ENCODE data around the gene HAT1. TPM values are rescaled to one million over a fixed set of nuclear protein-coding genes. Genes with fewer than 3 reads are reported as not detected.

Gene HAT1
- total RNA-seq, 1 experiment from 2014 or later = 76.8 TPM

GRCh38 chr2:171902840-171903420, 19.3 kb upstream of the HAT1 start:
- no peaks in the 10 kb centered on the region for H3K9me2 ChIP-seq (replicated peaks; ENCODE audit: low read length)
- intact Hi-C loops (cut with micrococcal nuclease) = no loop called here
- no peaks in the 10 kb centered on the region for H3K4me1 ChIP-seq (ENCODE audit: insufficient read depth, low read length)
- H3K27me3 ChIP-seq (ENCODE audit: low read length) = no peaks in the 10 kb centered on the region
- no peaks in the 10 kb centered on the region for H4K20me1 ChIP-seq (ENCODE audit: low read length)
- TF ChIP-seq EZH2phosphoT487 (IDR thresholded peaks at IDR 0.05; ENCODE audit: borderline replicate concordance, low read length) = no peak
- no peaks in the 10 kb centered on the region for H3F3A ChIP-seq (ENCODE audit: low read length, unreplicated experiment)
- H2AFZ ChIP-seq (ENCODE audit: low read length) = no peak overlapping the region
- no peak overlapping the region for H3K27ac ChIP-seq (ENCODE audit: low read length)
- ChIA-PET CTCF (no interaction called here), POLR2A (ENCODE audit: unreplicated experiment) (no interaction called here)
- H3K36me3 ChIP-seq (ENCODE audit: low read depth, low read length) = no peaks in the 10 kb centered on the region
- H3K4me3 ChIP-seq (ENCODE audit: low read length) = no peak overlapping the region
- no peak for DNase-seq
- no peaks in the 10 kb centered on the region for H3K79me2 ChIP-seq (ENCODE audit: low read length)
- BruUV-seq (replicated peaks) = no TSS peak
- no peak overlapping the region for H3K9ac ChIP-seq (ENCODE audit: low read length)
- no peak for ATAC-seq
- no peak overlapping the region for H3K4me2 ChIP-seq (ENCODE audit: low read length)
- H3K9me3 ChIP-seq (ENCODE audit: low read length) = no peaks in the 10 kb centered on the region

- BruUV-seq (replicated peaks) = no TSS peak
- Histone ChIP-seq H3K9me2 (replicated peaks; ENCODE audit: low read length) (no peaks in the 10 kb centered on the region), H3F3A (ENCODE audit: low read length, unreplicated experiment) (no peaks in the 10 kb centered on the region), H3K79me2 (ENCODE audit: low read length) (no peaks in the 10 kb centered on the region), H3K36me3 (ENCODE audit: low read depth, low read length) (no peaks in the 10 kb centered on the region), H3K4me3 (ENCODE audit: low read length) (no peak overlapping the region), H3K9me3 (ENCODE audit: low read length) (no peaks in the 10 kb centered on the region), H2AFZ (ENCODE audit: low read length) (no peak overlapping the region), H3K4me1 (ENCODE audit: insufficient read depth, low read length) (no peaks in the 10 kb centered on the region), H4K20me1 (ENCODE audit: low read length) (no peaks in the 10 kb centered on the region), H3K4me2 (ENCODE audit: low read length) (no peak overlapping the region), H3K9ac (ENCODE audit: low read length) (no peak overlapping the region), H3K27me3 (ENCODE audit: low read length) (no peaks in the 10 kb centered on the region), H3K27ac (ENCODE audit: low read length) (no peak overlapping the region)
- intact Hi-C loops (cut with micrococcal nuclease) = no loop called here
- no peak for ATAC-seq
- no peak for TF ChIP-seq EZH2 (IDR thresholded peaks at IDR 0.05; ENCODE audit: low read length, unreplicated experiment)
- no peak for TF ChIP-seq CTCF (conservative IDR thresholded peaks at IDR 0.05; ENCODE audit: low read depth, low read length)
- no peak for TF ChIP-seq EZH2phosphoT487 (IDR thresholded peaks at IDR 0.05; ENCODE audit: borderline replicate concordance, low read length)
- POLR2A ChIA-PET (ENCODE audit: unreplicated experiment) = no interaction called here
- no peak for DNase-seq
- CTCF ChIA-PET = no interaction called here
Measured at GRCh38 chr2:171908235-171908634, 14.0 kb upstream of the HAT1 start.

GRCh38 chr2:171909266-171909665, 13.0 kb upstream of the HAT1 start:
- BruUV-seq (replicated peaks) = no TSS peak
- TF ChIP-seq EZH2phosphoT487 (IDR thresholded peaks at IDR 0.05; ENCODE audit: borderline replicate concordance, low read length) (no peak), EZH2 (IDR thresholded peaks at IDR 0.05; ENCODE audit: low read length, unreplicated experiment) (no peak), CTCF (conservative IDR thresholded peaks at IDR 0.05; ENCODE audit: low read depth, low read length) (no peak)
- Histone ChIP-seq H3K9ac (ENCODE audit: low read length) (no peak overlapping the region), H3K4me1 (ENCODE audit: insufficient read depth, low read length) (no peaks in the 10 kb centered on the region), H3K79me2 (ENCODE audit: low read length) (no peaks in the 10 kb centered on the region), H3K9me3 (ENCODE audit: low read length) (no peaks in the 10 kb centered on the region), H3F3A (ENCODE audit: low read length, unreplicated experiment) (no peaks in the 10 kb centered on the region), H4K20me1 (ENCODE audit: low read length) (no peaks in the 10 kb centered on the region), H3K9me2 (replicated peaks; ENCODE audit: low read length) (no peaks in the 10 kb centered on the region), H3K4me2 (ENCODE audit: low read length) (no peak overlapping the region), H3K4me3 (ENCODE audit: low read length) (no peak overlapping the region), H3K36me3 (ENCODE audit: low read depth, low read length) (no peaks in the 10 kb centered on the region), H3K27ac (ENCODE audit: low read length) (no peak overlapping the region), H2AFZ (ENCODE audit: low read length) (no peak overlapping the region), H3K27me3 (ENCODE audit: low read length) (no peaks in the 10 kb centered on the region)
- ATAC-seq (no peak), DNase-seq (no peak)
- POLR2A ChIA-PET (ENCODE audit: unreplicated experiment) = interaction anchor here (0.6 kb wide), 1 partner anchor 646 kb away, joined by 12 read pairs; no protein-coding TSS in a partner anchor
- intact Hi-C loops (cut with micrococcal nuclease) = no loop called here
- CTCF ChIA-PET = no interaction called here

Measured in PC-3 (cell line).